HG02588 (cell line): ENCODE results near the gene S100A10.

Experiments used
- ATAC-seq: cut with Tn5 transposase; IDR thresholded peaks from one replicate; pipeline ENCODE4 v1.9.1; 2021; ENCODE audit warnings: mild to moderate bottlenecking, moderate library complexity; ENCODE audit not compliant: unreplicated experiment

Gene S100A10

DNA sequence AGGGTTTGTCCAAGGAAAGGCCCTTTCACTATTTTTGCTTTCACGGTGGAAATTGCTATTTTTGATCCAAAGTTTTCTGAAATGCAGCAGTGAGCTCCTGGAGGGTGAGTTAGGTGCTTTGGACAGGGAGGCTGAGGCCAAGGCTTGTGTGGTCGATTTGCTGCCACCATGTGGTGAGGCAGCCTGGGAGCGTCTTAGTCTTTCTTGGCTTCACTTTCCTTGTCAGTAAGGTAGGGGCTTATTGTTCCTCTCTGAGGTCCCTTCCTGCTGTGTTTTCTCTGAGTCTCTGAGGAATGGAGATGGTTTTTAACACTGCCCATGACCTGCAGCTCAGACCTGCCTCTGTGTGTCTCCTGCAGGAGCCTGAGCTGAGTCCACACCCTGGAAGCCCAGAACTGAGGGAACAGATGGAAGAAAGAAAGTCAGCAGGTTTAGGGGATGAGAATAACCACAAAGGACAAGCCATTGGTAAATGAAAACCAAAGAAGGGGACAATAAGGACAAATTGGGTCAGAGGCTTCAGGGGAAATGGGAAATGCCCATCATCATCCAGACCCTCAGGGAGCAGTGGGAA lies 20.1 kb upstream of the S100A10 start:
- ATAC-seq = no peak

GRCh38 chr1:152009691-152010090 lies 16.0 kb upstream of the S100A10 start:
- ATAC-seq = no peak

DNA sequence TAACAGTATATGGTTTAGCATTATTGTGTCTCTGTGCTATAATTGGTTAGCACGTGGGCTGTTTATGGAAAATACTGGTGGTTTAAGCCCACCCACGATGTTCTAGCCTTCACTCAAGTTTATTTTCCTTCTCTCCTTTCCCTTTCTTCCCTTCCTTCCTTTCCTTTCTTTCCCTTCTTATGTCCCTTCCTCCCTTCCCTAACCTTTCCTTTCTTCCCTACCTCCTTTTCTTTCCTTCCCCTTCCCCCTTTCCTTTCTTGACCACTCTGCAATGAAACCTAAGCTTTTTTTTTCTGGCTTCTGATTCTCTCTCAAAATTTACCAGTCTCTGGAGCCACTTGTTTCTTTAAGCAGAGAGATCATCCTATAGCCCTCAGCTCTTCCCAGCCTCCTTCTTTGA lies 13.4 kb upstream of the S100A10 start:
- no peak for ATAC-seq

DNA sequence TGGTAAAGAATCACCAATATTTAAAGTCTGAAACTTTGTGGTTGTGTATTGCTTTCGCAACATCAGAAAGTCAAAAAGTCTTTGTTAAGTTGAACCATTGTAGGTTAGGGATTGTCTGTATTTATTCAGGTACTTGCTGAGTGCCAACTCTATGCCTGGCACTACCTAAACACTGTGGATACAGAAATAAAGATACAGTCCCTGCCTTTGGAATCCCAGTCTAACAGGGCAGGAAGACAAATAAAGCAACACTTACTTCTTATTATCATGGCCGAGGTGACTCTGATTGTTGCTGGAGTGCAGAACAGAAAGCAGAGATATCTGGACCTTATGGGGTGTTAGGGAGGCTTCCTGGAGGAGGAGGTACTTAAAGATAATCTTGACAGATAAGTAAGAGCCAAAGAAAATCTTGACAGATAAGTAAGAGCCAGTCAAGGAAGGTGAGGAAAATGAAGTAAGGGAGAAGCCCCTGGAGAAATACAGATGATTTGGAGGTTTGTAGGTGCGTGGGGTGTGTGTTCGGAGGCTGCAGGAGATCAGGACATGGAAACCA lies 11.8 kb upstream of the S100A10 start:
- ATAC-seq = no peak

DNA sequence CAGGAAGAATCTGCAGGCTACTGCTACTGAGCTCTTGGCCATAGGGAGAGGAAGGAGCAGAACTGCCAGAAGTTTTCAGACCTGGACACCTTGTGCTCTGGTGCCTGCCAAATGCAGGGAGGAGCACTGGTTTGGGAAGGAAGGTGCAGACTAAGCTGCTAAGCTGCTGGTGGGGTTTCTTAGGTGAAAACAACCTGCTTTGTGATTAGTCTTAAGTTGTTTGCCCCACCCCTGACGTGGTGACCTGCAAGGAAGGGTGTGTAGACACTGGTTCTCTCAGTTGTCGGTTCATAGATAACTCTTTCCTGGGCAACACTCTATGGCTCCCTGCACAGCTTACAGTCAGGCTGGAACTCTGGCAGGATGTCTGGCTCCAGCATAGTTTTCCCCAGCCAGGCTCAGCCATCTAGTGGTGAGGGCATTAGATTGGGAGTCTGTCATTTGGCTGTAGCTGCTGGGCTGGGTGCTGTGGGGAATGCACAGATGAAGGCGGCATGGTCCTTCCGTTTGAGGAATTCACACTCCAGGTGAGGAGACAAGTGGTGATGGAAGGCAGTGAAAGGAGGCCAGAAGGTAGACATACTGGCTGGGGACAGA lies 10.3 kb upstream of the S100A10 start:
- no peak for ATAC-seq

DNA sequence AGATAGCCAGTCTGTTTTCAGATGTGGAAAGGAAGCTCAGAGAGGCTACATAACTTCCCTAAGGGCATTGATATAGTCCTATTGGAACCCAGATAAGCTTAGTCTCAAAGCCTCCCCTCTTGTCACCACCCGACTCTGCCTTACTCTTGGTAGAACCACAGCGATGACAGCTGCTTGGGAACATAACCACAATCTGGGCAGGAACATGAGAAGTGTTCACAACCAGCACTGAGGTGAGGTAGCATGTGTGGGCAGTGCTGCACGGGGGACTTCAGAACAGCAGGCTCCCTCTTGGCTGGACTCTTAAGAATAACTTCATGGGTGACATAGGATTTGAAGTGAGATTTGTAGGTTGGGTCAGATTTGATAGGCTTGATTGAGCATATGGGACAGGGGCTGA lies 9.3 kb upstream of the S100A10 start:
- no peak for ATAC-seq

DNA sequence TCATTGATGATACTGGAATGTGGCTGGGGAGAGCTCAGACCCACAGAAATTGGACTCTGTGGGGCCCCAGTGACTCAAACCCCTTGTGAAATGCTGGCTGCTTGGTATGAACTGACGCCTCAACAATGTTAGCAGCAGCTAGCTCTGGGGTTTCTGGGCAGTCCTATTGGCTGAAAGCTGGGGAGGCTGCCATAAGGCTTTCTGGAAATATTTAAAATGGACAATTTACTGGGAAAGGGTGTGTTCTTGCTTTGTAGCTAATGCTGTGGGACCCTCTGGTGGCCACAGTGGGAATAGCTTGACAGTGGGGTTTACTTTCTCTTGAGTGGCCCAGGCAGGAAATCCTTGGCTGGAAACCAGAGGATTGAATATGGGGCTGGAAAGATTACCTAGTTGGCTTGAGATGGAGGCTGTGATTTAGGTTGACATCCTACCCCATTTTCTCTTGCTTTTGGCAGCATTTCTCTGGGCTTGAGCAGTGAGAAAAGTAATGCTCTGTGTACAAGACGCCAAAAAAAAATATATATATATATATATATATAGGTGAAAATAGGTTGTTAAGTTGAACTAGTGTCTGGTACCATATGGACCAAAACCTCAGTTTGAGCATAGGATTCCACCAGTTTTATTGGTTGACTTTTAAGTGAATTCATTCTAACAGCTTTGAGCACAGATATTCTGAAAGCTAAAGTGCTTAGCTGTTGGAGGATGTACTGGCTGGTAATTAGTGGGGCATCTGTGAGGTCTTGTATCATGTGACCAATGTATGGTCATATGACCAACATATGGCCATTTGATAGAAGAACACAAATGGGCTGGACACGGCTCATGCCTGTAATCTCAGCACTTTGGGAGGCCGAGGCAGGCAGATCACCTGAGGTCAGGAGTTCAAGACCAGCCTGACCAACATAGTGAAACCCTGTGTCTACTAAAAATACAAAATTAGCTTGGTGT lies 8.2 kb upstream of the S100A10 start:
- no peak for ATAC-seq

DNA sequence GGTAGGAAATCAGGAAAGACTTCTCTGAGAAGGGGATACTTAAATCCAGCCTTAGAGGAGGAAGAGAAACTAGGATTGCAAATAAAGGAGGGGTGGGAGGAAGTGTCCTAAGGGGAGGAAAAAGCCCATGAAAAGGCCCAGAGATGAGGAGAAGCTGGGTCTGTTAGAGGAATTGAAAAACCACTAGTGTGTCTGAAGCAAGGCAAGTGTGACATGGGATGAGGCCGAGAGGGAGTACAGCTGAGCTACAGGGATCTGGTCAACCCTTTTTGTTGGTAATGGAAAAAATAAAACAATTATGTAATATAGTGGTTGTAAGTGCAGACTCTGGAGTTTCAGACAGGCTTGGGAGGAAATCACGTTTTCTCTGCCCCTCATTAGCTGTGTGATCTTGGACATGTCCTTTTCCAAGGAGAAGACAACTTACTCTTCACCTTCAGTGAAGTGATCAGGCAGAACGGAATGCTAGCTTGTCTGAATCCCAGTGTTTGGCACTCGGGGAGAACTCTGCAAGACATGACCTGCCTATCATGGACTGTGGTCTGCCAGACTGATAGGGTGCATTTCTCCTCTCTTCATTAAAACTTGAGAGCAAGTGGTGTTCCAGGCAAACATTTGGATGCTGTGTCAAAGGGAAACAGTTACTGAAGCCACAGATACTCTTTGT lies 7.4 kb upstream of the S100A10 start:
- ATAC-seq = no peak

- ATAC-seq = no peak
These were observed 5.1 kb upstream of the S100A10 start for GRCh38 chr1:151998611-151999362.

DNA sequence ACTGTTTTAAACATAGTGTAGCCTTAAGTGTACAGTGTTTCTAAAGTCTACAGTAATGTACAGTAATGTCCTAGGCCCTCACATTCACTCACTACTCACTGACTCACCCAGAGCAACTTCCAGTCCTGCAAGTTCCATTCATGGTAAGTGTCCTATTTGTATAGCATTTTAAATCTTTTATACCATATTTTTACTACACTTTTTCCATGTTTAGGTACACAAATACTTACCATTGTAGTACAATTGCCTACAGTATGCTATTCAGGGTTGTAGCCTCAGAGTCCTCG lies 3.6 kb upstream of the S100A10 start:
- ATAC-seq = no peak

GRCh38 chr1:151995774-151996173 lies 2.1 kb upstream of the S100A10 start:
- ATAC-seq = no peak

GRCh38 chr1:151994956-151995355 lies 1.3 kb upstream of the S100A10 start:
- ATAC-seq = no peak

GRCh38 chr1:151993084-151993733 lies 450 bp downstream of the S100A10 start:
- ATAC-seq = no peak

DNA sequence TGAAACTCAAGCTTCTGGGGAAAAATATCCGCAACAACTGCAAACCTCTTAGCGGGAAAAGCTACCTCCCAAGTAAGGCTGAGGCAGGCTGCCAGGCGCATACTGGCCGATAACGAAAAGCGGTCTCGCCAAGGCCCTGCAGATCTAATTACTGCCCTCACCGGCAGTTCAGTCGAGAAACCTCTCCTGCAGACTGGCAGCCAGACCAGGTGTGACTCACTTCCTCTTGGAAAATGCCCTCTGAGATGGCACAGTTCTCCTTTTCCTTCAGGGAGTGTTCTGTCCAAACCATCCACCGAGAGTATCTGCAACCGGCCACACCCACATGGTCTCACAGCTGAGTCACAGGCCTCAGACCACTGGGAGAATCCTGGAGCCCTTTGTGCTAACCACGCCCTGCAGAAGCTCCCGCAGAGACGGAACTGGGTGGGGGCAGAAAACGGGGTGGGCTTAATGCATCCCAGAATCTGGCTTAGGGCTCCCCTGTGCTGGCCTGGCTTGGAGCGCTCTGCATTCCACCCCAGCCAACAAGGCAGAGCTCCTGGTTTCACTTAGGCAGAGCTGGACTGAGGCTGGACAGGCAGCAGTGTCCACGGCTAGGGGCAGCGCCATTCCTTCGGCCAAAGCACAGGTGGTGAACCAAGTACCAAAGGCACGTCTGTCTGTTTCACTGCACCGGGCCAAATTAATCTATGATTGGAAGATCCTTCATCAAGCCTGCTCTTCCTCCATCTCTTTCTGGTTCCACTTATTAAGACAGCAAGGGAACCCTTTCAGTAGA lies 1.2 kb downstream of the S100A10 start:
- no peak for ATAC-seq

- no peak for ATAC-seq
These were observed 1.9 kb downstream of the S100A10 start for GRCh38 chr1:151991663-151992302.

DNA sequence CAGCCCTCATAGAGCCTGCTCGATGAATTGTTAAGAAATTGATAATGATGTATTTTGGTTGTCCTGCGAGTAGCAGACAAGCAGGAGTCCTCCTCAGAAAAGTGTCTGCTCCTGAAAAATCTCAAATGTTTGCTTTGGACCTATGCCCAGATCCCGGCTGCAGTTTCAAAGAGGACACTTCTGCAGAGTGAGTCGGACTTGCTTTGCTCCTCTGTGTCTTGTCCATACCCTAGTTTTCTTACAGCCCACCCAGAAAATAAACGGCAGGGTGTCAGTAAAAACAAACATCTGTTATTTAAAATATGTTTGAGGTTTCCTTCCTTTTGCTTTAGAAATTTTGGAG lies 2.8 kb downstream of the S100A10 start:
- no peak for ATAC-seq

- no peak for ATAC-seq
These were observed 3.4 kb downstream of the S100A10 start for GRCh38 chr1:151990058-151990855.

GRCh38 chr1:151989211-151989862 lies 4.3 kb downstream of the S100A10 start:
- ATAC-seq = no peak
